Liver (tissue), 9 donors: ENCODE data around the gene LRRC10B. TPM values are rescaled to one million over a fixed set of nuclear protein-coding genes. Genes with fewer than 3 reads are reported as not detected.

Experiments
- DNase-seq: peaks from one replicate; pipeline ENCODE4 v3.0.0-alpha.2; 2017; ENCODE audit warnings: low spot score
- H3K27ac ChIP-seq, 2 donors: one replicate each; pipeline ENCODE4 v1.7.0; 2013; ENCODE audit warnings: inconsistent platforms in 2 of 2, low read length in 2 of 2, control low read depth in 1 of 2, low read depth in 1 of 2, mild to moderate bottlenecking in 1 of 2
- H3K27me3 ChIP-seq, 4 donors: one replicate each; pipeline versions ENCODE4 v1.6.1 to v1.7.0; 2013; ENCODE audit warnings: low read length in 3 of 4, inconsistent platforms in 1 of 4, mild to moderate bottlenecking in 1 of 4, moderate library complexity in 1 of 4; ENCODE audit not compliant: control insufficient read depth in 4 of 4, insufficient read depth in 4 of 4
- H3K36me3 ChIP-seq, 4 donors: one replicate each; pipeline versions ENCODE4 v1.6.1 to v1.7.0; 2013; ENCODE audit warnings: low read length in 3 of 4, mild to moderate bottlenecking in 3 of 4, low read depth in 1 of 4, moderate library complexity in 1 of 4; ENCODE audit not compliant: control insufficient read depth in 4 of 4, insufficient read depth in 3 of 4
- H3K4me1 ChIP-seq, 4 donors: one replicate each; pipeline versions ENCODE4 v1.6.1 to v1.7.0; 2013; ENCODE audit warnings: low read length in 3 of 4, mild to moderate bottlenecking in 3 of 4, moderate library complexity in 1 of 4; ENCODE audit not compliant: control insufficient read depth in 4 of 4, insufficient read depth in 4 of 4
- H3K4me3 ChIP-seq, 3 donors: one replicate each; pipeline versions ENCODE4 v1.6.1 to v1.7.0; 2013; ENCODE audit warnings: low read length in 3 of 3, control low read depth in 1 of 3, low read depth in 1 of 3, mild to moderate bottlenecking in 1 of 3
- H3K9ac ChIP-seq, 2 donors: one replicate each; pipeline ENCODE4 v1.7.0; 2013; ENCODE audit warnings: low read length in 2 of 2, mild to moderate bottlenecking in 2 of 2, moderate library complexity in 2 of 2, control low read depth in 1 of 2, low read depth in 1 of 2
- H3K9me3 ChIP-seq, 4 donors: one replicate each; pipeline versions ENCODE4 v1.6.1 to v1.7.0; 2013; ENCODE audit warnings: low read length in 3 of 4; ENCODE audit not compliant: control insufficient read depth in 4 of 4
- EGR1 ChIP-seq, 2 donors: IDR thresholded peaks; 2 replicates each; pipeline ENCODE4 v1.6.1; 2016 to 2018; ENCODE audit warnings: antibody characterized with exemption in 2 of 2, low read depth in 2 of 2
- FOXA1 ChIP-seq: IDR thresholded peaks from 2 replicates; pipeline ENCODE4 v1.6.1; 2016; ENCODE audit warnings: antibody characterized with exemption
- FOXA2 ChIP-seq: IDR thresholded peaks from 2 replicates; pipeline ENCODE4 v1.6.1; 2016; ENCODE audit warnings: antibody characterized with exemption
- GABPA ChIP-seq, 2 donors: IDR thresholded peaks in 1 of 2; conservative IDR thresholded peaks in 1 of 2; 2 replicates each; pipeline ENCODE4 v1.6.1; 2016; ENCODE audit warnings: antibody characterized with exemption in 2 of 2, mild to moderate bottlenecking in 1 of 2, moderate library complexity in 1 of 2
- HNF4A ChIP-seq, 2 donors: conservative IDR thresholded peaks; 2 replicates each; pipeline ENCODE4 v1.6.1; 2016; ENCODE audit warnings: antibody characterized with exemption in 2 of 2, mild to moderate bottlenecking in 2 of 2
- HNF4G ChIP-seq: IDR thresholded peaks from 2 replicates; pipeline ENCODE4 v1.6.1; 2016; ENCODE audit warnings: antibody characterized with exemption
- JUND ChIP-seq, 2 donors: IDR thresholded peaks; 2 replicates each; pipeline ENCODE4 v1.6.1; 2016; ENCODE audit warnings: antibody characterized with exemption in 2 of 2
- NR2F2 ChIP-seq: IDR thresholded peaks from 2 replicates; pipeline ENCODE4 v1.6.1; 2016; ENCODE audit warnings: antibody characterized with exemption
- RAD21 ChIP-seq, 2 donors: IDR thresholded peaks; 2 replicates each; pipeline ENCODE4 v1.6.1; 2016; ENCODE audit warnings: antibody characterized with exemption in 2 of 2, mild to moderate bottlenecking in 2 of 2
- RXRA ChIP-seq, 2 donors: IDR thresholded peaks; 2 replicates each; pipeline ENCODE4 v1.6.1; 2017 to 2018; ENCODE audit warnings: antibody characterized with exemption in 2 of 2, mild to moderate bottlenecking in 1 of 2
- SP1 ChIP-seq: IDR thresholded peaks from 2 replicates; pipeline ENCODE4 v1.6.1; 2018; ENCODE audit warnings: antibody characterized with exemption, mild to moderate bottlenecking
- TAF1 ChIP-seq: conservative IDR thresholded peaks from 2 replicates; pipeline ENCODE4 v1.6.1; 2016; ENCODE audit warnings: antibody characterized with exemption, mild to moderate bottlenecking
- YY1 ChIP-seq: IDR thresholded peaks from 2 replicates; pipeline ENCODE4 v1.6.1; 2016; ENCODE audit warnings: antibody characterized with exemption, mild to moderate bottlenecking
- WGBS: extraction: QIAGEN DNeasy Blood & Tissue Kit; methylation state at CpG from one replicate; pipeline ENCODE4 v1.1.7; 2013; 5-methylcytosine and 5-hydroxymethylcytosine counted together
- polyA plus RNA-seq, 2 donors: library from polyadenylated mRNA; stranded (reverse) in 1 of 2; unstranded in 1 of 2; fragments of 200-250 nt in 1 of 2; fragments of >200 nt in 1 of 2; fragmentation: Nextera tagmentation in 1 of 2; extraction: Ambion mirVana in 1 of 2; gene quantifications; one replicate each; pipeline versions ENCODE4 v1.2.1 to v1.2.3, GENCODE V29; 2013 to 2015
- total RNA-seq, 2 donors: library from RNA; depleted of rRNA; stranded (reverse); fragments of >200 nt; gene quantifications; one replicate each; pipeline ENCODE4 v1.2.3, GENCODE V29; 2014
- TF ChIP-seq, protein P1 (sequence below): IDR thresholded peaks from 2 replicates; pipeline ENCODE4 v1.6.1; 2016; ENCODE audit warnings: antibody characterized with exemption, mild to moderate bottlenecking
- TF ChIP-seq, protein P2 (sequence below): IDR thresholded peaks from 2 replicates; pipeline ENCODE4 v1.6.1; 2016; ENCODE audit warnings: antibody characterized with exemption
- TF ChIP-seq, protein P3 (sequence below): IDR thresholded peaks from 2 replicates; pipeline ENCODE4 v1.6.1; 2016; ENCODE audit warnings: antibody characterized with exemption
- TF ChIP-seq, protein P4 (sequence below): fragments of 150-350 bp; IDR thresholded peaks from 2 replicates; pipeline ENCODE4 v1.5.1; 2017; ENCODE audit warnings: improper control_type of control experiment, low read depth, low read length; ENCODE audit not compliant: missing input control
- TF ChIP-seq, protein P5 (sequence below): IDR thresholded peaks from 2 replicates; pipeline ENCODE4 v1.6.1; 2016; ENCODE audit warnings: antibody characterized with exemption
- donor health status: healthy.
- donor health status: healthy.
- donor health status: healthy.
- donor health status: healthy.
- donor health status: healthy.

LRRC10B gene
- total and polyA plus RNA-seq, 4 donors: 0.03 to 0.08 TPM; not detected in 2

DNA sequence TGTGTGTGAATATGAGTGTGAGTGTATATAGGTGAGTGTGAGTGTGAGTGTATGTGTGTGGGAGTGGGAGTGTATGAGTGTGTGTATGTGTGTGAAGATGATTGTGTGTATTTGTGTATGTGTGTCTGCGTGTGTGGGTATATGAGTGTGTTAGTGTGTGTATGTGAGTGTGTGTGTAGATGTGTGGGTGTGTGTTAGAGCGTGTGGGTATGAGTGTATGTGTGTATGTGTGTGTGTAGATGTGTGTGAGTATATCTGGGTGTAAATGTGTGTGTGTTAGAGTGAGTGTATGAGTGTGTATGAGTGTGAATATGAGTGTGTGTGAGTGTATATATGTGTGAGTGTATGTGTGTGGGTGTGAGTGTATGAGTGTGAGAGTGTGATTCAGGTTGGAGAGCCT lies 11.1 kb upstream of the LRRC10B start:
- 90% methylated on average over 2 of the region's 2 CpGs for WGBS
- DNase-seq: no peak
- H3K9ac ChIP-seq: no peak overlapping the region
- no peaks in the 10 kb centered on the region for H3K27me3 ChIP-seq
- no peaks in the 10 kb centered on the region for H3K36me3 ChIP-seq
- H3K4me3 ChIP-seq: no peak overlapping the region
- no peaks in the 10 kb centered on the region for H3K4me1 ChIP-seq
- H3K27ac ChIP-seq: no peak overlapping the region
- no peak for TF ChIP-seq NR2F2
- TF ChIP-seq, protein P1, sequence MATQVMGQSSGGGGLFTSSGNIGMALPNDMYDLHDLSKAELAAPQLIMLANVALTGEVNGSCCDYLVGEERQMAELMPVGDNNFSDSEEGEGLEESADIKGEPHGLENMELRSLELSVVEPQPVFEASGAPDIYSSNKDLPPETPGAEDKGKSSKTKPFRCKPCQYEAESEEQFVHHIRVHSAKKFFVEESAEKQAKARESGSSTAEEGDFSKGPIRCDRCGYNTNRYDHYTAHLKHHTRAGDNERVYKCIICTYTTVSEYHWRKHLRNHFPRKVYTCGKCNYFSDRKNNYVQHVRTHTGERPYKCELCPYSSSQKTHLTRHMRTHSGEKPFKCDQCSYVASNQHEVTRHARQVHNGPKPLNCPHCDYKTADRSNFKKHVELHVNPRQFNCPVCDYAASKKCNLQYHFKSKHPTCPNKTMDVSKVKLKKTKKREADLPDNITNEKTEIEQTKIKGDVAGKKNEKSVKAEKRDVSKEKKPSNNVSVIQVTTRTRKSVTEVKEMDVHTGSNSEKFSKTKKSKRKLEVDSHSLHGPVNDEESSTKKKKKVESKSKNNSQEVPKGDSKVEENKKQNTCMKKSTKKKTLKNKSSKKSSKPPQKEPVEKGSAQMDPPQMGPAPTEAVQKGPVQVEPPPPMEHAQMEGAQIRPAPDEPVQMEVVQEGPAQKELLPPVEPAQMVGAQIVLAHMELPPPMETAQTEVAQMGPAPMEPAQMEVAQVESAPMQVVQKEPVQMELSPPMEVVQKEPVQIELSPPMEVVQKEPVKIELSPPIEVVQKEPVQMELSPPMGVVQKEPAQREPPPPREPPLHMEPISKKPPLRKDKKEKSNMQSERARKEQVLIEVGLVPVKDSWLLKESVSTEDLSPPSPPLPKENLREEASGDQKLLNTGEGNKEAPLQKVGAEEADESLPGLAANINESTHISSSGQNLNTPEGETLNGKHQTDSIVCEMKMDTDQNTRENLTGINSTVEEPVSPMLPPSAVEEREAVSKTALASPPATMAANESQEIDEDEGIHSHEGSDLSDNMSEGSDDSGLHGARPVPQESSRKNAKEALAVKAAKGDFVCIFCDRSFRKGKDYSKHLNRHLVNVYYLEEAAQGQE: no peak
- TF ChIP-seq SP1: no peak
- no peak for TF ChIP-seq FOXA1
- TF ChIP-seq GABPA (IDR thresholded peaks at IDR 0.05 in 1 of 2, conservative IDR thresholded peaks at IDR 0.05 in 1 of 2): no peak
- TF ChIP-seq TAF1: no peak
- TF ChIP-seq, protein P2, sequence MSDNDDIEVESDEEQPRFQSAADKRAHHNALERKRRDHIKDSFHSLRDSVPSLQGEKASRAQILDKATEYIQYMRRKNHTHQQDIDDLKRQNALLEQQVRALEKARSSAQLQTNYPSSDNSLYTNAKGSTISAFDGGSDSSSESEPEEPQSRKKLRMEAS: no peak
- no peak for TF ChIP-seq FOXA2
- H3K9me3 ChIP-seq: no peaks in the 10 kb centered on the region

DNA sequence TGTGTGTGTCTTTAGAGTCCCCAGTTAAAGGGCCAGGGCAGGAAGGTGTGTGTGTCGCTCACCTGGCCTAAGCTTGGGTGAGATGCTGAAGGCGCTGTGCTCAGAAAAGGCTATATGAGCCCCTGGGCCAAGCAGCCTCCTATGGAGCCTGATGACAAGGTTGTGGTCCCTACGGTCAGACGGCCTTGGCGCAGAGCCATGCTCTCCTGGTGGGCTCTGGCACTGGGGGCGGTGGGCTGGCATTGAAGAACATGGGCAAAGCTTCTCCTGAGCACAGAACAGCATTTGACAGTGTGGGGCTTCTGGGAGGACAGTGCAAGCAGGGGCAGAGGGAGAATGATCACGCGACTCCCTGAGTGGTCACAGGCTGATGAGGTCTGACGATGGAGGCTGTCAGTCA lies 10.7 kb upstream of the LRRC10B start:
- 86% methylated on average over 9 of the region's 9 CpGs for WGBS
- Histone ChIP-seq H3K27me3 (no peaks in the 10 kb centered on the region), H3K9ac (no peak overlapping the region), H3K4me3 (no peak overlapping the region), H3K27ac (no peak overlapping the region), H3K9me3 (no peaks in the 10 kb centered on the region), H3K4me1 (no peaks in the 10 kb centered on the region), H3K36me3 (no peaks in the 10 kb centered on the region)
- TF ChIP-seq, protein P3, sequence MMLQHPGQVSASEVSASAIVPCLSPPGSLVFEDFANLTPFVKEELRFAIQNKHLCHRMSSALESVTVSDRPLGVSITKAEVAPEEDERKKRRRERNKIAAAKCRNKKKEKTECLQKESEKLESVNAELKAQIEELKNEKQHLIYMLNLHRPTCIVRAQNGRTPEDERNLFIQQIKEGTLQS: no peak
- TF ChIP-seq HNF4G: no peak
- TF ChIP-seq FOXA1: no peak
- TF ChIP-seq GABPA (IDR thresholded peaks at IDR 0.05 in 1 of 2, conservative IDR thresholded peaks at IDR 0.05 in 1 of 2): no peak
- TF ChIP-seq HNF4A (conservative IDR thresholded peaks at IDR 0.05): no peak
- TF ChIP-seq, protein P4, sequence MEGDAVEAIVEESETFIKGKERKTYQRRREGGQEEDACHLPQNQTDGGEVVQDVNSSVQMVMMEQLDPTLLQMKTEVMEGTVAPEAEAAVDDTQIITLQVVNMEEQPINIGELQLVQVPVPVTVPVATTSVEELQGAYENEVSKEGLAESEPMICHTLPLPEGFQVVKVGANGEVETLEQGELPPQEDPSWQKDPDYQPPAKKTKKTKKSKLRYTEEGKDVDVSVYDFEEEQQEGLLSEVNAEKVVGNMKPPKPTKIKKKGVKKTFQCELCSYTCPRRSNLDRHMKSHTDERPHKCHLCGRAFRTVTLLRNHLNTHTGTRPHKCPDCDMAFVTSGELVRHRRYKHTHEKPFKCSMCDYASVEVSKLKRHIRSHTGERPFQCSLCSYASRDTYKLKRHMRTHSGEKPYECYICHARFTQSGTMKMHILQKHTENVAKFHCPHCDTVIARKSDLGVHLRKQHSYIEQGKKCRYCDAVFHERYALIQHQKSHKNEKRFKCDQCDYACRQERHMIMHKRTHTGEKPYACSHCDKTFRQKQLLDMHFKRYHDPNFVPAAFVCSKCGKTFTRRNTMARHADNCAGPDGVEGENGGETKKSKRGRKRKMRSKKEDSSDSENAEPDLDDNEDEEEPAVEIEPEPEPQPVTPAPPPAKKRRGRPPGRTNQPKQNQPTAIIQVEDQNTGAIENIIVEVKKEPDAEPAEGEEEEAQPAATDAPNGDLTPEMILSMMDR: no peak
- TF ChIP-seq SP1: no peak
- TF ChIP-seq, protein P5, sequence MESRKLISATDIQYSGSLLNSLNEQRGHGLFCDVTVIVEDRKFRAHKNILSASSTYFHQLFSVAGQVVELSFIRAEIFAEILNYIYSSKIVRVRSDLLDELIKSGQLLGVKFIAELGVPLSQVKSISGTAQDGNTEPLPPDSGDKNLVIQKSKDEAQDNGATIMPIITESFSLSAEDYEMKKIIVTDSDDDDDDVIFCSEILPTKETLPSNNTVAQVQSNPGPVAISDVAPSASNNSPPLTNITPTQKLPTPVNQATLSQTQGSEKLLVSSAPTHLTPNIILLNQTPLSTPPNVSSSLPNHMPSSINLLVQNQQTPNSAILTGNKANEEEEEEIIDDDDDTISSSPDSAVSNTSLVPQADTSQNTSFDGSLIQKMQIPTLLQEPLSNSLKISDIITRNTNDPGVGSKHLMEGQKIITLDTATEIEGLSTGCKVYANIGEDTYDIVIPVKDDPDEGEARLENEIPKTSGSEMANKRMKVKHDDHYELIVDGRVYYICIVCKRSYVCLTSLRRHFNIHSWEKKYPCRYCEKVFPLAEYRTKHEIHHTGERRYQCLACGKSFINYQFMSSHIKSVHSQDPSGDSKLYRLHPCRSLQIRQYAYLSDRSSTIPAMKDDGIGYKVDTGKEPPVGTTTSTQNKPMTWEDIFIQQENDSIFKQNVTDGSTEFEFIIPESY: no peak
- TF ChIP-seq TAF1: no peak
- TF ChIP-seq EGR1 (IDR thresholded peaks at IDR 0.05; ENCODE audit: low read depth in 2 of 2): no peak
- no peak for TF ChIP-seq YY1
- no peak for TF ChIP-seq FOXA2
- TF ChIP-seq RAD21 (IDR thresholded peaks at IDR 0.05): no peak
- TF ChIP-seq, protein P2: no peak
- TF ChIP-seq, protein P1: no peak
- no peak for TF ChIP-seq NR2F2
- TF ChIP-seq JUND (IDR thresholded peaks at IDR 0.05): no peak
- no peak for TF ChIP-seq RXRA (IDR thresholded peaks at IDR 0.05)
- DNase-seq: no peak
